Activated naive CD8-positive, alpha-beta T cell treated with anti-CD3 and anti-CD28 coated beads, Interleukin-2, amount 10 ng/mL, durations not matched to agents 7 days and 5 days (primary cell): ENCODE data around the gene RASSF3. TPM values are rescaled to one million over a fixed set of nuclear protein-coding genes. Genes with fewer than 3 reads are reported as not detected.
"Not testable (repeated sequence)": the region's sequence is repeated elsewhere in the genome, so short reads cannot be mapped to it uniquely, and the experiment has no call there.

ENCODE experiments used
- ATAC-seq: fragments of 150-1000 bp; cut with Tn5 transposase; one replicate; pipeline ENCODE4 v1.10.0; 2021; ENCODE audit warnings: low read depth, moderate library complexity
- POLR2A ChIA-PET: fragments of 350-600 bp; sonication (Branson Sonifier 250); formaldehyde crosslinking; loops from one replicate; lab custom pipeline; 2021; ENCODE audit warnings: antibody characterized with exemption; lab: Charles Lee
- DNase-seq: peaks from one replicate; pipeline ENCODE4 v3.0.0; 2021
- H3K27ac Mint-ChIP-seq: one replicate; pipeline ENCODE4 v1.8.0; 2022; ENCODE audit warnings: mild to moderate bottlenecking, mixed read lengths
- H3K27me3 Mint-ChIP-seq: one replicate; pipeline ENCODE4 v1.8.0; 2022; ENCODE audit warnings: mild to moderate bottlenecking, moderate library complexity, mixed read lengths
- H3K36me3 Mint-ChIP-seq: one replicate; pipeline ENCODE4 v1.8.0; 2021; ENCODE audit warnings: mild to moderate bottlenecking, mixed read lengths
- H3K4me1 Mint-ChIP-seq: one replicate; pipeline ENCODE4 v1.8.0; 2021; ENCODE audit warnings: mixed read lengths
- H3K4me3 Mint-ChIP-seq: one replicate; pipeline ENCODE4 v1.8.0; 2022; ENCODE audit warnings: mild to moderate bottlenecking, moderate library complexity, mixed read lengths
- H3K9me3 Mint-ChIP-seq: one replicate; pipeline ENCODE4 v1.8.0; 2021; ENCODE audit warnings: mixed read lengths
- total RNA-seq, 2 experiments: library from RNA; stranded (reverse); gene quantifications; one replicate each; pipeline ENCODE4 v1.2.3, GENCODE V29; 2021

RASSF3 gene
- total RNA-seq, 2 experiments from 2014 or later, result 69.5 to 74.1 TPM

- no peak overlapping the region for H3K27ac Mint-ChIP-seq
- peaks cover 4% of the 10 kb centered on the region for H3K36me3 Mint-ChIP-seq
- H3K4me1 Mint-ChIP-seq, result peaks cover 16% of the 10 kb centered on the region
- POLR2A ChIA-PET, result no interaction called here
- no peaks in the 10 kb centered on the region for H3K9me3 Mint-ChIP-seq
- ATAC-seq (no peak), DNase-seq (no peak)
- no peaks in the 10 kb centered on the region for H3K27me3 Mint-ChIP-seq
- no peak overlapping the region for H3K4me3 Mint-ChIP-seq
Observed at GRCh38 chr12:64582114-64582513, 28.2 kb upstream of the RASSF3 start.

GRCh38 chr12:64582862-64583261 lies 27.4 kb upstream of the RASSF3 start:
- Mint-ChIP-seq H3K4me1 (peaks cover 16% of the 10 kb centered on the region), H3K27ac (no peak overlapping the region), H3K4me3 (no peak overlapping the region), H3K27me3 (no peaks in the 10 kb centered on the region), H3K9me3 (no peaks in the 10 kb centered on the region), H3K36me3 (peaks cover 4% of the 10 kb centered on the region)
- no peak for ATAC-seq
- POLR2A ChIA-PET, result interaction anchor here (0.6 kb wide), 1 partner anchor 154 kb away, joined by 3 read pairs; no protein-coding TSS in a partner anchor
- DNase-seq, result no peak

- Mint-ChIP-seq H3K27ac (peak overlapping the region; percentile 27), H3K4me3 (peak overlapping the region; percentile 61), H3K4me1 (peaks cover 16% of the 10 kb centered on the region)
- H3K27me3 Mint-ChIP-seq, H3K9me3 Mint-ChIP-seq, DNase-seq, H3K36me3 Mint-ChIP-seq, ATAC-seq: not testable (repeated sequence)
- POLR2A ChIA-PET, result interaction anchor here (0.6 kb wide), 1 partner anchor 153 kb away, joined by 3 read pairs; no protein-coding TSS in a partner anchor
Observed at GRCh38 chr12:64583395-64583770, 26.9 kb upstream of the RASSF3 start.

- H3K4me3 Mint-ChIP-seq, result peak overlapping the region; percentile 61
- no peaks in the 10 kb centered on the region for H3K27me3 Mint-ChIP-seq
- H3K27ac Mint-ChIP-seq, result peak overlapping the region; percentile 27
- ATAC-seq (peak; percentile 45), DNase-seq (no peak)
- POLR2A ChIA-PET, result interaction anchor here (0.5 kb wide), 1 partner anchor 23 kb away, joined by 3 read pairs; no protein-coding TSS in a partner anchor
- H3K4me1 Mint-ChIP-seq, result peaks cover 16% of the 10 kb centered on the region
- H3K36me3 Mint-ChIP-seq, result peaks cover 4% of the 10 kb centered on the region
- no peaks in the 10 kb centered on the region for H3K9me3 Mint-ChIP-seq
Observed at GRCh38 chr12:64583771-64584421, 26.4 kb upstream of the RASSF3 start.

- Mint-ChIP-seq H3K27me3 (no peaks in the 10 kb centered on the region), H3K36me3 (peaks cover 4% of the 10 kb centered on the region), H3K4me1 (peaks cover 16% of the 10 kb centered on the region), H3K9me3 (no peaks in the 10 kb centered on the region), H3K4me3 (no peak overlapping the region), H3K27ac (no peak overlapping the region)
- POLR2A ChIA-PET, result no interaction called here
- DNase-seq (no peak), ATAC-seq (no peak)
Observed at GRCh38 chr12:64585104-64585503, 25.2 kb upstream of the RASSF3 start.

- peaks cover 16% of the 10 kb centered on the region for H3K4me1 Mint-ChIP-seq
- H3K27me3 Mint-ChIP-seq, result peaks cover 2% of the 10 kb centered on the region
- DNase-seq, result no peak
- ATAC-seq, result no peak
- peaks cover 4% of the 10 kb centered on the region for H3K36me3 Mint-ChIP-seq
- H3K27ac Mint-ChIP-seq, result no peak overlapping the region
- no peaks in the 10 kb centered on the region for H3K9me3 Mint-ChIP-seq
- POLR2A ChIA-PET, result no interaction called here
- H3K4me3 Mint-ChIP-seq, result no peak overlapping the region
Observed at GRCh38 chr12:64587447-64587846, 22.8 kb upstream of the RASSF3 start.

GRCh38 chr12:64590183-64590582 lies 20.1 kb upstream of the RASSF3 start:
- POLR2A ChIA-PET, result interaction anchor here (0.7 to 1.2 kb wide), 2 partner anchors 20 to 148 kb away, joined by 3 to 5 read pairs; partner anchors contain the start of gene RASSF3
- no peak for DNase-seq

GRCh38 chr12:64595863-64596793 lies 14.2 kb upstream of the RASSF3 start:
- no peak for DNase-seq
- Mint-ChIP-seq H3K36me3 (no peaks in the 10 kb centered on the region), H3K4me1 (peaks cover 20% of the 10 kb centered on the region), H3K4me3 (no peak overlapping the region), H3K27ac (no peak overlapping the region), H3K9me3 (peaks cover 2% of the 10 kb centered on the region), H3K27me3 (peaks cover 7% of the 10 kb centered on the region)
- POLR2A ChIA-PET, result no interaction called here
- ATAC-seq, result no peak

More at GRCh38 chr12:64590183-64590582, 20.1 kb upstream of the RASSF3 start:
- no peak for ATAC-seq
- no peak overlapping the region for H3K27ac Mint-ChIP-seq
- no peaks in the 10 kb centered on the region for H3K9me3 Mint-ChIP-seq
- H3K27me3 Mint-ChIP-seq, result peaks cover 2% of the 10 kb centered on the region
- no peaks in the 10 kb centered on the region for H3K36me3 Mint-ChIP-seq
- H3K4me1 Mint-ChIP-seq, result no peaks in the 10 kb centered on the region
- H3K4me3 Mint-ChIP-seq, result no peak overlapping the region

- Mint-ChIP-seq H3K4me1 (peaks cover 20% of the 10 kb centered on the region), H3K9me3 (peaks cover 2% of the 10 kb centered on the region), H3K36me3 (no peaks in the 10 kb centered on the region), H3K4me3 (no peak overlapping the region), H3K27me3 (peaks cover 6% of the 10 kb centered on the region), H3K27ac (no peak overlapping the region)
- ATAC-seq (no peak), DNase-seq (no peak)
- POLR2A ChIA-PET, result interaction anchor here (1.0 kb wide), 1 partner anchor 10 kb away, joined by 3 read pairs; no protein-coding TSS in a partner anchor
Observed at GRCh38 chr12:64598831-64599230, 11.5 kb upstream of the RASSF3 start.

- ATAC-seq, result no peak
- Mint-ChIP-seq H3K27me3 (peaks cover 6% of the 10 kb centered on the region), H3K4me1 (peaks cover 20% of the 10 kb centered on the region), H3K27ac (no peak overlapping the region), H3K36me3 (no peaks in the 10 kb centered on the region), H3K4me3 (no peak overlapping the region), H3K9me3 (peaks cover 2% of the 10 kb centered on the region)
- no peak for DNase-seq
- POLR2A ChIA-PET, result no interaction called here
Observed at GRCh38 chr12:64600164-64600561, 10.1 kb upstream of the RASSF3 start.

GRCh38 chr12:64603183-64603841 lies 7.0 kb upstream of the RASSF3 start:
- H3K4me1 Mint-ChIP-seq, result peaks cover 13% of the 10 kb centered on the region
- no peak for DNase-seq
- ATAC-seq, result no peak
- no peaks in the 10 kb centered on the region for H3K36me3 Mint-ChIP-seq
- peaks cover 6% of the 10 kb centered on the region for H3K27me3 Mint-ChIP-seq
- H3K27ac Mint-ChIP-seq, result no peak overlapping the region
- H3K9me3 Mint-ChIP-seq, result no peaks in the 10 kb centered on the region
- POLR2A ChIA-PET, result interaction anchor here (0.6 kb wide), 1 partner anchor 47 kb away, joined by 4 read pairs; no protein-coding TSS in a partner anchor
- H3K4me3 Mint-ChIP-seq, result no peak overlapping the region

- peak overlapping the region; percentile 92 for H3K4me3 Mint-ChIP-seq
- POLR2A ChIA-PET, result interaction anchor here (0.6 to 4.4 kb wide), 15 partner anchors 10 to 560 kb away, joined by 3 to 49 read pairs (median 5); partner anchors contain the start of gene LEMD3
- no peaks in the 10 kb centered on the region for H3K27me3 Mint-ChIP-seq
- no peaks in the 10 kb centered on the region for H3K9me3 Mint-ChIP-seq
- H3K4me1 Mint-ChIP-seq, result peaks cover 23% of the 10 kb centered on the region
- peaks cover 5% of the 10 kb centered on the region for H3K36me3 Mint-ChIP-seq
- H3K27ac Mint-ChIP-seq, result peak overlapping the region; percentile 100
- DNase-seq (peak; percentile 59), ATAC-seq (peak; percentile 21)
Observed at GRCh38 chr12:64608901-64609535, 1.3 kb upstream of the RASSF3 start.
